ENCODE results near the gene CLEC16A.

Gene CLEC16A

DNA sequence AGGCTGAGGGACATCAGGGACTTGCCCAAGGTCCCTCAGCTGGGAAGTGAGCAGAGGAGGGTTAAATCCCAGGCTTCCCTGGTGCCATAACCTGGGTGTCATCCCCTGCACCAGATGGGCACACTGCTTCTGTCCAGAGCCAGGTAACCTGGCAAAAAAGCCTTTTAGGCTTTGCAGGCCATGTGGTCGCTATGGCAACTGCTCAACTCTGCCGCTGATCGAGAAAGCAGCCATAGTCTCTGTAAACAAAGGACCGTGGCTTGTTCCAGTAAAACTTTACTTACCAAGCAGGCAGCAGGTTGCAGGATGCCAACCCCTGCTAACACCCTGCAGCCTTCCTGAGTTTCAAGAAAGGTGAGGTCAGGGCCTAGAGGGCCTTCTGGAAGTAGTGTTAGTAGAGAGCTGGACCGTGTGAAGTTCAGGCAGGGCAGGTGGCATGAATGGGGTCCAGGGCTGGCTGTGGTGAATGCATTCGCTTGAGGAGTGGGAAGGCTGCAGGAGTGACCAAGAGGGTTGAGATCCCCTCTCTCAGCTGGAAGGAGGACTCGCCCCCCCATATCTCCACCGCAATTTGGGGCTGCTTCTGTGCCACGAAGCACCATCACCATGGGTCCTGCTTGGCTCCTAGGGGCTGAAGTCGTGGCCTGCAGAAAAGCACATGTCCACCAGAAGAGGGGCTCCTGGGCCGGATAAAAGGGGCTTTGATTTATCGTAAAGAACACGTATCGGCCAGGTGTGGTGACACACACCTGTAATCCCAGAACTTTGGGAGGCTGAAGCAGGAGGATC lies 220.3 kb downstream of the CLEC16A start:
- peak; percentile 47 for DNase-seq

DNA sequence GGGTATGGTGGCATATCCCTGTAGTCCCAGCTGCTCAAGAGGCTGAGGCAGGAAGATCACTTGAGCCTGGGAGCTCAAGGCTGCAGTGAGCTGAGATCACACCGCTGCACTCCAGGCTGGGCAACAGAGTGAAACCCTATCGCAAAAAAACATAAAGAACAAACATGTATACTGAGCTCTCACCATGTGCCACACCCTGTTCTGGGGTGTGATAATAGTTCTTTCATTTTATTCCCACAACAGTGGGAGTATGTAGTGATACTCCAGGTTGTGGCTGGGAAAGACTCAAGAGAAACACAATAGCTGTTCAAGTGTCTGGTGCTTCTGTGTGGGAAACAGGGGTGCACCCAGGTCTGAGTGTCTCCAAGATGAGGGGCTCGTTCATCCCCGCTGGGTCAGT lies 221.0 kb downstream of the CLEC16A start:
- no peak for DNase-seq

DNA sequence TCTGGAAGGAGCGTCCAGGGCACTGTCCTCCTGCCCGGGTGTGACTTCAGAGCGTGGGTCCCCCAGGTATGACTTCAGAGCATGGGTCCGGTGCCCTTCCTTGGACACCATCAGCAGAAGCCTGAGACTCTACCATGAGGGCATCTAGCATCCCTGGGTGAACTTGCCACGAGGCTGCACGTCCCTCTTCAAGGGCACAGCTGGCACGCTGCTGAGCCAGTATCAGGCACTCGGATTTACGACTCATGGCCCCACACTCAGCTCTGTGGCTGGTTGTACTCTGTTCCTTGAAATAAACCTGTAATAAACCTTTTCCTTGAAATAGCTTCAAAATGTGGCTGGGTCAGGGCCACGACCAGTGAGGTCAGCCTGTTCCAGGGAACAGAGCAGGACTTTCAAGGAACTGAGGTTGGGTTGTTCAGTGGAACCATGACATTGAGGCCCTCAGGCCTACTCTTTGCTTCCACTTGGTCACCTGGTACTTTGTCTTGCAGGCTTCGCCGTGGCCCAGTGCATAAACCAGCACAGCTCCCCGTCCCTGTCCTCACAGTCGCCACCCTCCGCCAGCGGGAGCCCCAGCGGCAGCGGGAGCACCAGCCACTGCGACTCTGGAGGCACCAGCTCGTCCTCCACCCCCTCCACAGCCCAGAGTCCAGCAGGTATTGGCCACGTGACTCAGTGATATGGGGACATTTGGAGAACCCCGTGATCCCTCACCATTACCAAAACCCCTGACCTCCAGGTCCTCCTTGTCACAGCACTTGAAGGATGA lies 221.7 kb downstream of the CLEC16A start:
- DNase-seq: no peak

DNA sequence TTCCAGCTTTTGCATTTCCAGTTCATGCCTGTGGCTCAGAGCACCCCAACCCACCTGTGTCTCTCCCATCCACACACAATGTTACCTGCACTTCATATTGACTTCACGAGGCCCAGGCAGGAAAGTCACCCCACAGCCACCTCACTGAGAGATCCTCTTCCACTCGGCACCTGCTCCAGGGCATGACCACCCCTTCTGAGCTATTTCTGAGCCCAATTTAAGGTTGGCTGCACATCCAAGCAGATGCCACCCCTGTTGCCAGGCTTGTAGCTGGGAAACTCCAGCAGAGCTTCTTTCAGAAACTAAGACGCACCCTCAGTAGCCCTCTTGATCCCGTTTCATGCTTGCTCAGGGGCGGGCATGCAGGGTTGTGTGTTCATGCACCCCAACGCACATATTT lies 223.2 kb downstream of the CLEC16A start:
- DNase-seq: no peak

DNA sequence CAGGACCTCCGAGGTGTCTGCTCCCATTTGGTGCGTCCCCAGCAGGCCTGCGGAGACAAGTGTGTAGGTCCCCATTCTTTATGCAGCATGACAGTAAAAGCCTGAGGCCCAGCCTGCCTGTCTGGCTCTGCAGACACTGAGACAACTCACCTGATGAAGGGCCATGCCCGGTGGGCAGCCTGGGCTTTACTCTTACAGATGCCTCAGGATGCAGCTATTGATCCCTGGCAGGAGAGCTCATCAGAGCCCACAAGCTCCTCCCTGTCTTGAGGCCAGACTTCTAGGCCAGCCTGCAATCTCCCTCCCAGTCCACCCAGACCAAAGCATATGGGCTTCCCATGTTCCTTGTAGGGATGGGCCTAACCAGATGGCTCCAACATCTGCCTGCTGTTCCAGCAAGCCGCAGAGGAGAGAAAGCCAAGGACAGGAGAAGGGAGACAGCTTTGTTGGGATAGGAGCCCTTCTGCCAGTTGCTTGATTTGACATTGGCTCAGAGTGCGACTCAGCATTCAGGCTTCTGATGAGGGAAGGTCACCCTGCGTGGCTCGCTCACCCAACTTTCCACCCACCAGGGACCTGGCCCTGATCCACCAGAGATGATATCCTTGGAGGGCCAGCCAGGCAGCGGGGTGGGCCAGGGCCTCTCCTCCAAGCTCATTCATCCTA lies 224.2 kb downstream of the CLEC16A start:
- DNase-seq: peak; percentile 96

DNA sequence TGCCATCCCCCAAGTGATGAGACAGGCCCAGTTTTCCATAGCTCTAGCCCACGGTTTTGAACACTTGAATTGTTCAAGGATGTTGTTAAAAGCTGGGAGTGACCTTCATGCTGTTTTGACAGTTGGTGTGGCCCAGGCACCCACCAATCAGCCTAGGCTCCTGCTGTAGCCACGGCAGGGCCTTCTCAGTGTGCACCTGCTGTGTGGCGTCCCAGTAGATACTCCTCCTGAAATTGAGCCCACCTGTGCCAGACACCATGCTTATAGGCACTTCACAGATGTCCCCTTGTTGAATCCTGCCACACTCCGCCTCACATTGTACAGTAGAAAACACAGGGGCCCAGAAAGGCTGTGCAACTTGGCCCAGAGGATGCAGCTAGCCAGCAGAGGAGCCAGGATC lies 225.3 kb downstream of the CLEC16A start:
- no peak for DNase-seq

DNA sequence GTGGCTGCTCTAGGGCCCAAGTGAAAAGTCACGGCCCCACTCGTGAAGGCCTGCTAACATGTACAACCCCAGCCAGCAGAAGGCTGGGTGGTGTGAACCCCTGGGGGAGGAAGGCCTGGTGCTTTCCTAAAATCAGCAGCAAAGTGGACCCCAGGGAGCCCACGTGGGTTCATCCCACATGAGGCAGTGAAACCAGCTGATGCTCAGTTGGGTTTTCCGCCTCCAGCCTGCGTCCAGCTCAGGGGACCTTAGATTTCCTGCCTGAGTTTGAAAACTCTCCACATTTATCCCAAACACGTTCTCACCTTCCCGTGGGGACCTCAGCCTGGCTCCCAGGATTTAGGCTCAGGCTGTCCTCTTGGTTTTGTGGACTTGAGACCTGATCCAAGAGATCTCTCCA lies 225.8 kb downstream of the CLEC16A start:
- no peak for DNase-seq

DNA sequence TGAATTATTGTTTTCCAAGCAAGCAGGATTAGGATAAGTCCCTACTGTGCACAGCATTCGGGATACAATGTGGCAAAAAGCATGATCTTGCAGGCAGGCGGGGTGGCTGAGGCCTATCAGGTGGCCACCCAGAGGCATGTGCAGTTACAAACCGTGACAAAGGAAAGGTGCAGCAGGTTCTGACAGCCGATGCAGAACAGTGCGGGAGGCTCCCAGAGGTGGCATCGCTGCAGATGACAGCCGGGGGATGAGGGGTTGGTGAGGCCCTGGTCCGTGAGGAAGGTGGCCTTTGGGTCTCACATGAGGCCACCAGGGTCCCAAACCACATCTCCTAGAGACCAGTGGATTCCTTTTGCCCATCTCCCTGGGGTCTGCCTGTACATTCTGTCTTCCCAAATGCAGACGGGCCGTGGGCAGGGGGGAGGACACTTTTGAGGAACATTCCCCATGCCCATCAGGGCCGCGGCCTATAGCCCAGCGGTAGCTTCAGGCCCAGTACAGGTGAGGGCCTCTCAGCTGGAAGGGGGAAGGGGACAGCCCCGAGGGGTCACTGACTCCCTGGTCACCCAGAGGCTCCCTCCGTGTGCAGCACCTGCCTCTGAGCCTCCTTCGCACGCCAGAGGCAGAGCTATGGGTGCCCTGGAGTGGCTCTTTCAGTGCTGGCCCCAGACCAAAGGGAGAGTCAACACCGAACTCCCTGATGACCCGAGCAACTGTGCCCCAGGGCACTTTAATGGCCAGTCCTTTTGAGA lies 226.5 kb downstream of the CLEC16A start:
- no peak for DNase-seq

DNA sequence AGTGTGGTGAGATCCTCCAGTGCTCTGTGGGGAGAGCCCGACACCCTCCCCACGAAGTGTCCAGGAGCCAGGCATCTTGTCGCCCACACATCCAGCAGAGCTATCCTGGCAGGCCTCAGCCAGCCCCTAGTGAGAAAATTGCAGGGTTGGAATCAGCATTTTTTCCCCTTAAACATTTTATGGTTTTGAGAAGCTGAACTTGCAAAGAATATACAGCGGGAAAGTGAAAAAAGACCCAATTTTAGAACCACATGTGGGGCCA lies 227.0 kb downstream of the CLEC16A start:
- no peak for DNase-seq

DNA sequence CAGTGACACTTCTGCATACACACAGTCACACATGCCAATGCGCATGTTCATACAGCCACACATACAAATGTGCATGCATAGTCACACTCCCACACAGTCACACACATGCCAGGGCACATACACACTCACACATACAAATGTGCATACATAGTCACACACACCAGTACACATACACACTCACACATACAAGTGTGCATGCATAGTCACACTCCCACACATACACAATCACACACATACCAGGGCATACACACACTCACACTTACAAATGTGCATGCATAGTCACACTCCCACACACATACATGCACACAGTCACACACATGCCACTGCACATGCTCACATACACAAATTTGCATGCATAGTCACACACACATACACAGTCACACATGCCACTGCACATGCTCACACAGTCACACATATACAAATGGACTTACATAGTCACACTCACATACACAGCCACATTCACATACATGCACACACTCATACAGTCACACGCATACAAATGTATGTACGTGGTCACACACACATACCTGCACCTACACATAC lies 227.5 kb downstream of the CLEC16A start:
- no peak for DNase-seq

DNA sequence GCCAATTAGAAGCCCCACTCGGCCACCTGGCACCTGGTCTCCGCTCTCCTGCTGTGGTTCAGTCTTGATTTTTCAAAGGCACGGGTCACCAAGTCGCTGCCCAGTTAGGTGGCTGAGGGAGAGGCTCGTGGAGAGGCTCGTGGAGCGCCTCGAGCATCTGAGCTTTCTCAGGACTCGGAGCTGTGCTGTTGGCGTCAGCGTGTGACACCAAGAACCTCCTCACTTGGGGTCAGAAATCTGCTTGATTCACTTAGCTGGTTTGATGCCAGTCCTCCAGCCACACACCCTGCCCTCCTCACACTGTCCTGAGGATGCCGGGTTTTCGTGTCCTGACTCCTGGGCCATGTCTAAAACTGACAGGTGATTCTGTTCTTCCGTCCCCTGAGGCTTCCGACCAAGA lies 229.1 kb downstream of the CLEC16A start:
- no peak for DNase-seq

DNA sequence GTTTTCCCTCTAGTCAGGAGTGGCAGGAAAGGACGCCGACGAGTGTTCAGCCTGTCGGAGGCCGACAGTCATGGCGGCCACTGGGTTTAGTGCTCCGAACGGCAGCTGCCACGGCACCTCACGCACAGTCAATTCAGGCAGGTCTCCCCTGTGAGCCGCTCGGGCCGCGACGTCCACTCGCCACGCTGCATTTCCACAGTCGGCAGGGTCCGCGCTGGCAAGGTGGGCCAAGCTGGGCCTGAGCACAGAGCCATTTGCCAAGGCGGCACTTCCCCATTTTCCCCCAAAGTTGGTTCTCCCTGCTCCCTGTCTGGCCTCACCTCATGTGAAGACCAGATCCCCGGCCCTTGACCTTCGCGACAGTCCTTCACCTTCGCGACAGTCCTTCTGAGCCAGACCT lies 229.8 kb downstream of the CLEC16A start:
- DNase-seq: no peak

DNA sequence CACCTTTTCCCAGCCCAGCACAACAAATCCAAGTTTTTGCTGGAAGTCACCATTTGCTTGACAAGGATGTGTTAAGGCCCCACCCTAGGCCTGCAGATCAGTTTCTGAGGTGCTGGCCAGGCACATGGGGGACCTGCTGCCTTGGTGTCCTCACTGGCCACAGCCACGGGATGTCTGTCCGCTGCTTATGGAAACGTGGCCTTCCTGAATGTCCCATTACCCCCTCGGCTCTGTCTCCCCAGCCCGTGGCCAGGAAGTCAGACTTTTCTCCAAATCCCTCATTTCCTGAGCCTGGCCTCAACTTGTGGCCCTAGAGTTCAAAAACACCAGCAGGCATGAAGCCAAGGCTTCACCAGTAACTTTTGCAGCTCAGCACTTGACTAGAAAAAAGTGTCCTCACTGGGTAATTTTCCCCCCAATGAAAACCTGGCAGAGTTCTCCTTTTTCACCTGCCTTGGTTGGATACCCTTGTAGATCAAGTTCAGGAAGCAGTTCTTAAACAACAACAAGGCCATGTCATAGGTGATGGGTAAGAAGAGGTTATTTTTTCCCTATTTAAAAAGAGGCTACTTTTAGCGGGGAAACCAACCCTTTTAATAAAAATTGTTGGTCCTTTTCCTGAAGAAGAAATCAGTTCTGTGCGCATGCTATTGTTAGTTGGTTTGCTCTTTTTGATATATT lies 230.9 kb downstream of the CLEC16A start:
- DNase-seq: no peak

DNA sequence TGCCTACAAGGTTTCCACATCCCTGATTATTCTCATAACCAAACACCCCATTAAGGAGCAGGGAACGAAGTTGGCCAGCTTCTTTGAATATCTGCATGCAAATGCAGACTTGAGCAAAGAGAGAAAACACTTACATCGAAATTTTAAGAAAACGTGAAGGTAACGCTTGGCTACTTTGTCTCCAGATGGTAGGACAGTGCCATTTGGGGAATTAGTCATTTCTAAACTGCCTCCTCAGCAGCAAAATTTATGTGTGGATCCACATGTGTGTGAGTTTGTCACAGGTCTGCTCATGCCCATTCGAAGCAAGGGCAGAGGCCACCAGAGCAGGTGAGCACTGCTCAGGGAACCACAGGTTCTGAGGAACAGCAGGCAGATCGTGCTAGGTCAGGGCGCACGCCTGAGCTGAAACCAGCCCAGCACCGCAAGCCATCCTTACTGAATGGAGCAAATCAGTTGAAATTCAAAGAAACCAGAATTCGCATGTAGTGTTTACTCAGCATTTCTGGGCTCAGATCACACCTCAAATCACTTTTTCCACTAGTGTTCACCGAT lies 231.5 kb downstream of the CLEC16A start:
- DNase-seq: no peak

DNA sequence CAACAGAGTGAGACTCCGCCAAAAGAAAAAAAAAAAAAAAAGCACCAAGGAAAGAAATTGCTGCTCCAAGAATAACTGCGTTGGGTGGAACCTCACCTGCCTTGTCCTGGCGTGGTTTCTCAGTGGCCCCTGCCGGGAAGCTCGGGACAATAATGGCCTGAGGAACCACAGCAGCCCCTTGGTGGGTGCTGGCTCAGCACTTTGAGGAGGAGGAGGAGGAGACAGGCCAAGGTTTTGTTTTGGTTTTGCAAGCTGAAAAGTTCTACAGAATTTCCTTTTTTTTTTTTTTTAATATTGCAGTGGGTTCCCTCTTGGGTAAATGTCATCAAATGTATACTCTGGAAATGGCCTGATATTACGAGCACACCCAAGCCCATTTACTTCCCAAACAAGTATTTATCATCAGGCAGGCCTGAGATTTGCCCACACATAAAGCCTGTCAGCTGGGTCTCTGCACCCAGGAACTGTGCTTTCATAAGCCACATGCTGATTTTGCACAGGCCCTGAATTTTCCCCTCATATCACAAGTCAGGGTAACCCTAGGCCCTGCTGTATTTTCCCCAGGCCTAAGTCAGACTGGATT lies 233.3 kb downstream of the CLEC16A start:
- DNase-seq: no peak

DNA sequence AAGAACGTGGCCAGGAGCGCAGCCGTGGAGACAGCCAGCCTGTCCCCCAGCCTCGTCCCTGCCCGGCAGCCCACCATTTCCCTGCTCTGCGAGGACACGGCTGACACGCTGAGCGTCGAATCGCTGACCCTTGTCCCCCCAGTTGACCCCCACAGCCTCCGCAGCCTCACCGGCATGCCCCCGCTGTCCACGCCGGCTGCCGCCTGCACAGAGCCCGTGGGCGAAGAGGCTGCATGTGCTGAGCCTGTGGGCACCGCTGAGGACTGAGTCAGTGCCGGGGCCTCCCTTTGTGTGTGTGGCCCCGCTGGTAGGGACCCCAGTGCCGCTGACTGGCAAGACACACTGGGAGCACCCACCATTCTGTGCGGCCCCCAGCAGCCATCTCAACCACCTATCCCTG lies 234.1 kb downstream of the CLEC16A start:
- no peak for DNase-seq

DNA sequence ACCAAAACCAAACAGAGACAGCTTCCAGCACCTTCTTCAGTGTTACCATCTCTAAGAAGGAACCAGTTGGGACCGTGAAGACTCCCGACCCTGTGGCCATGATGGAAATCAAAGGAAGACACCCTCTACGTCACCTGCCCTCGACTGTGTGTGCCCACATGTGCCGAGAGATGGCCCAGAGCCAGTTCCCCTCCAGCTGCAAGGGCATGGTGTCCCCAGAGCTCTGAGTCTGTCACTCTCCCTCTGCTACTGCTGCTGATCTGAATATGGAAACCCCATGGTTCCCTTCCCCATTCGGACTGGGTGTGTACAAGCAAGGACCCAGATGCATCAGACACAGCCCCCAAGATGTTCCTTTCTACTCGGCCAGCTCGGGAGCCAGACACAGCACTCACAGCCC lies 235.2 kb downstream of the CLEC16A start:
- no peak for DNase-seq

DNA sequence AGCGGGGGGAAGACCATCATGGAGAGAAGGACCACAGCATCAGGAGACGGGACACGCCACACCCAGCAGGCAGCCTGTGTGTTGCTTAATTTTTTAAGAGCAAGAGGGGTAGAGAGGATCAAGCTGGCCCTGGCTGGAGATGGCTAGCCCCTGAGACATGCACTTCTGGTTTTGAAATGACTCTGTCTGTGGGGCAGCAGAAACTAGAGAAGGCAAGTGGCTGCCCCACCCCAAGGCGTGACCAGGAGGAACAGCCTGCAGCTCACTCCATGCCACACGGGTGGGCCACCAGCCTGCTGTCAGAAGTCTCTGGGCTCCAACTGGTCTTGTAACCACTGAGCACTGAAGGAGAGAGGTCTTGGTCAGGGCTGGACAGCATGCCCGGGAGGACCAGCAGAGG lies 236.1 kb downstream of the CLEC16A start:
- DNase-seq: no peak

DNA sequence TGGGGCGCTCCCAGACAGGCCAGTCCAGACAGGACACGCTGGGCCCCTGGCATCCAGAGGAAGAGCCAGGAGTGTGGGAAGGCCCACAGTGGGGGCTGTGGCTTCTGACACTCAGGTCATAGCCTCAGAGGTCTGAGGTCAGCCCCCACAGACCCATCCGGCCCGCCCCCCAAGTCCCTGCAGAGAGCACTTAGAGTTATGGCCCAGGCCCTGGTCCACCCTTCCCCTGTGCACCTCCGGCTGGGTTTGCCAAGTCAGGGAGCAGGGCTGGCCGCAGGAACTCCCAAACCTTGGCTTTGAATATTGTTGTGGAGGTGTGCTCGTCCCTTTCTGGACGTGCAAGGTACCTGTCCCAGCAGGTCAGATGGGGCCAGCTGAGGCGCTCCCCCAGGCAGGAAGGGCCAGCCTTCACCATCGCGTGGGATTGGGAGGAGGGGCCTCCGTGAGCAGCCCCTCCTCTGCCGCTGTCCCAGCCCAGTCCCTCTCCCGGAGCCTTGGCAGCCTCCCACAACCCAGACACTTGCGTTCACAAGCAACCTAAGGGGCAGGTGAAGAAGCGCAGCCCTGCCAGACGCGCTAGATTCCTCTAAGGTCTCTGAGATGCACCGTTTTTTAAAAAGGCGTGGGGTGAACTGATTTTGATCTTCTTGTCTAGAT lies 237.0 kb downstream of the CLEC16A start:
- no peak for DNase-seq

DNA sequence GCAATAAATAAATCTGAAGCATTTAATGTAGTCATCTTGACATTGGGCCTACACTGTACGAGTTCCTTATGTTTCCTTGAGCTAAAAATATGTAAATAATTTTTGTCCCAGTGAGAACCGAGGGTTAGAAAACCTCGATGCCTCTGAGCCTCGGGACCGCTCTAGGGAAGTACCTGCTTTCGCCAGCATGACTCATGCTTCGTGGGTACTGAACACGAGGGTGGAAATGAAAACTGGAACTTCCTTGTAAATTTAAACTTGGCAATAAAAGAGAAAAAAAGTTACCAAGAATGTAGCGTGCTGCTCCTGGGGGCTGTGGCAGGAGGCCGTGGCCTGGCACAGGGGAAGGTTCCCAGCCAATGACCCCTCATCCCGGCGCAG lies 237.5 kb downstream of the CLEC16A start:
- DNase-seq: no peak

DNA sequence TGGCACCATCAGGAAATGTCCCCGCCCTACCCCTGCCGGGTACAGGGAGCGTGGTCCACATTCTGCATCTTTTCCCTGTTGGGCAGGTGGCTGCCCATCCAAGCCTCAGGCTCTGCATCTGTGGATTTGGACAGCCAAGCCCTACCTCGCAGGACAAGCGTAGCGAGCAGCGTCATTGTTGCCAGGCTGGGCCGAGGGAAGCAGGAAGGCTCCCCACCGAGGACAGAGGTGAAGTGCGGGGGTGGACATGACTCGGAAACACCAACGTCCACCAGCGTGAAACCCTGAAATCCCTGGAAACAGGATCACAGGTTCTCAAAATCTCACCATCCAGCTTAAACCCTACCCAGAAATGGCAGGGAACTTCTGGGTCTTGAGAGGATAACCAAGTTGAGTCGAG lies 238.0 kb downstream of the CLEC16A start:
- no peak for DNase-seq

Measured in NCI-H82 (cell line).